HepG2 (cell line): ENCODE measurements around the gene RPL36AL. TPM values are rescaled to one million over a fixed set of nuclear protein-coding genes. Genes with fewer than 3 reads are reported as not detected.

Experiments used
- DMTF1 ChIP-seq: sonication (generic); formaldehyde crosslinking; IDR thresholded peaks from 2 replicates; pipeline ENCODE4 v1.4.0; 2020; ENCODE audit warnings: mild to moderate bottlenecking, missing genetic modification reagents
- GATAD1 ChIP-seq: IDR thresholded peaks from 2 replicates; pipeline ENCODE4 v1.6.1; 2016; ENCODE audit warnings: missing genetic modification reagents, missing compliant biosample characterization
- HNF4A ChIP-seq: sonication (generic); formaldehyde crosslinking; IDR thresholded peaks from 2 replicates; pipeline ENCODE4 v1.4.0; 2020; ENCODE audit warnings: missing genetic modification reagents
- KAT7 ChIP-seq: IDR thresholded peaks from 2 replicates; pipeline ENCODE4 v1.6.1; 2018; ENCODE audit warnings: borderline replicate concordance, missing compliant biosample characterization
- KDM3A ChIP-seq: IDR thresholded peaks from 2 replicates; pipeline ENCODE4 v1.6.1; 2018; ENCODE audit warnings: low read depth, missing compliant biosample characterization
- MTA3 ChIP-seq: sonication (generic); formaldehyde crosslinking; IDR thresholded peaks from 2 replicates; pipeline ENCODE4 v1.4.0; 2020; ENCODE audit warnings: missing genetic modification reagents
- MYC ChIP-seq: sonication (generic); formaldehyde crosslinking; IDR thresholded peaks from 2 replicates; pipeline ENCODE4 v1.9.0; 2021; ENCODE audit warnings: missing genetic modification reagents, borderline replicate concordance
- NONO ChIP-seq, 2 experiments: fragments of 450-650 bp in 1 of 2; sonication (generic) in 1 of 2; formaldehyde crosslinking in 1 of 2; IDR thresholded peaks in 1 of 2; conservative IDR thresholded peaks in 1 of 2; 2 replicates each; pipeline versions ENCODE4 v1.6.1 to v1.8.0; 2017 to 2022; ENCODE audit warnings: mild to moderate bottlenecking in 1 of 2, missing genetic modification reagents in 1 of 2, moderate library complexity in 1 of 2
- NPAS2 ChIP-seq: sonication (generic); formaldehyde crosslinking; IDR thresholded peaks from 2 replicates; pipeline ENCODE4 v1.8.0; 2022; ENCODE audit warnings: mild to moderate bottlenecking, missing genetic modification reagents, borderline replicate concordance
- NR1H2 ChIP-seq: sonication (generic); formaldehyde crosslinking; IDR thresholded peaks from 2 replicates; pipeline ENCODE4 v1.8.1; 2022; ENCODE audit warnings: low read depth, missing genetic modification reagents, borderline replicate concordance
- PAWR ChIP-seq: sonication (generic); formaldehyde crosslinking; IDR thresholded peaks from 2 replicates; pipeline ENCODE4 v1.4.0; 2020; ENCODE audit warnings: missing genetic modification reagents, mild to moderate bottlenecking, borderline replicate concordance
- YY1 ChIP-seq: IDR thresholded peaks from 2 replicates; pipeline ENCODE4 v1.6.1; 2011; ENCODE audit warnings: low read length, low read depth, moderate library complexity, mild to moderate bottlenecking; ENCODE audit not compliant: insufficient read depth, insufficient replicate concordance
- ZFP90 ChIP-seq: sonication (generic); formaldehyde crosslinking; IDR thresholded peaks from 2 replicates; pipeline ENCODE4 v1.8.0; 2022; ENCODE audit warnings: missing genetic modification reagents, mild to moderate bottlenecking, inconsistent platforms, borderline replicate concordance
- ZNF142 ChIP-seq: sonication (generic); formaldehyde crosslinking; IDR thresholded peaks from 2 replicates; pipeline ENCODE4 v1.4.0; 2020; ENCODE audit warnings: missing genetic modification reagents
- ZNF468 ChIP-seq: sonication (generic); formaldehyde crosslinking; IDR thresholded peaks from 2 replicates; pipeline ENCODE4 v1.8.0; 2022; ENCODE audit warnings: mild to moderate bottlenecking, moderate library complexity, missing genetic modification reagents
- ZNF501 ChIP-seq: sonication (generic); formaldehyde crosslinking; IDR thresholded peaks from 2 replicates; pipeline ENCODE4 v1.5.1; 2020; ENCODE audit warnings: mild to moderate bottlenecking, moderate library complexity, missing genetic modification reagents
- ZNF598 ChIP-seq: sonication (generic); formaldehyde crosslinking; IDR thresholded peaks from 2 replicates; pipeline ENCODE4 v1.5.1; 2020; ENCODE audit warnings: mild to moderate bottlenecking, missing genetic modification reagents, borderline replicate concordance
- ZNF670 ChIP-seq: sonication (generic); formaldehyde crosslinking; IDR thresholded peaks from 2 replicates; pipeline ENCODE4 v1.8.0; 2022; ENCODE audit warnings: mild to moderate bottlenecking, missing genetic modification reagents, borderline replicate concordance
- ZNF768 ChIP-seq: sonication (generic); formaldehyde crosslinking; IDR thresholded peaks from 2 replicates; pipeline ENCODE4 v1.4.0; 2020; ENCODE audit warnings: missing genetic modification reagents
- ZNF784 ChIP-seq: sonication (generic); formaldehyde crosslinking; IDR thresholded peaks from 2 replicates; pipeline ENCODE4 v1.5.1; 2020; ENCODE audit warnings: missing genetic modification reagents, mild to moderate bottlenecking, borderline replicate concordance
- polyA plus RNA-seq, 8 experiments: library from polyadenylated mRNA; depleted of rRNA in 3 of 8; stranded (reverse) in 7 of 8; unstranded in 1 of 8; fragments of >200 nt; fragmentation: Illumina TruSeq in 4 of 8; extraction: Trizol in 4 of 8; gene quantifications; 2 replicates each; pipeline versions ENCODE4 v1.2.1 to v1.2.3, GENCODE V29; 2011 to 2016; ENCODE audit warnings: low read depth in 4 of 8, missing spikeins in 1 of 8, mixed read lengths in 1 of 8; ENCODE audit not compliant: insufficient read depth in 1 of 8
- total RNA-seq, 5 experiments: library from RNA; depleted of rRNA; stranded (reverse); fragments of >200 nt; fragmentation: Illumina TruSeq; extraction: Trizol; gene quantifications; 2 replicates each; pipeline ENCODE4 v1.2.3, GENCODE V29; 2016; ENCODE audit warnings: low read depth in 1 of 5

Gene RPL36AL
- total and polyA plus RNA-seq, 2 of the 13 experiments (the other 11 are each of a cell fraction or from before 2014, with no cell fraction given) = 90.0 to 294 TPM

GRCh38 chr14:49621114-49621881 lies 872 bp upstream of the RPL36AL start (continued):
- TF ChIP-seq ZNF501 (CRISPR knock-in tag) (no peak), NR1H2 (no peak), MTA3 (CRISPR knock-in tag) (no peak), PAWR (CRISPR knock-in tag) (no peak; the same call in 1 of the 2 replicates), ZNF768 (CRISPR knock-in tag) (0 out of 2 replicates have a peak, but pooled peaks have one; percentile 8), ZNF784 (CRISPR knock-in tag) (peak; percentile 75; the same call in 1 of the 2 replicates), DMTF1 (CRISPR knock-in tag) (no peak), HNF4A (CRISPR knock-in tag) (peak; percentile 81), ZNF670 (CRISPR knock-in tag) (no peak), ZNF468 (CRISPR knock-in tag) (peak; percentile 78; the same call in 1 of the 2 replicates), NPAS2 (no peak), GATAD1 (no peak), NONO (IDR thresholded peaks at IDR 0.05) (no peak), NONO (CRISPR knock-in tag; conservative IDR thresholded peaks at IDR 0.05) (0 out of 2 replicates have a peak, but pooled peaks have one; percentile 15), ZNF598 (CRISPR knock-in tag) (peak; percentile 22; the same call in 1 of the 2 replicates), MYC (CRISPR knock-in tag) (no peak), KDM3A (CRISPR knock-in tag) (0 out of 2 replicates have a peak, but pooled peaks have one; percentile 6), KAT7 (peak; percentile 86; the same call in 1 of the 2 replicates), ZFP90 (0 out of 2 replicates have a peak, but pooled peaks have one; percentile 49), YY1 (peak; percentile 13), ZNF142 (CRISPR knock-in tag) (peak; percentile 100)
